Stimulated activated CD4-positive, alpha-beta T cell treated with anti-CD3 and anti-CD28 coated beads, Interleukin-12 subunit alpha, Interleukin-12 subunit beta, amount 100 ng/mL, for 4 hours (primary cell): Measurements from ENCODE around the gene SLC29A1.
A peak's percentile ranks its signal among the peaks of the same experiment; 100 is the strongest.
"Not testable (repeated sequence)": the region's sequence is repeated elsewhere in the genome, so short reads cannot be mapped to it uniquely, and the experiment has no call there.

Experiments used
- DNase-seq: peaks from one replicate; pipeline ENCODE4 v3.0.0-alpha.2; 2020

SLC29A1 gene

GRCh38 chr6:44223319-44224028 lies at the start of gene SLC29A1:
TSS of gene SLC29A1 (plus strand) at chr6:44223595. CDS start at chr6:44227314, 3,719 bp downstream.
- peak; percentile 88 for DNase-seq

- DNase-seq: no peak
Measured at GRCh38 chr6:44176130-44176761, 47.1 kb upstream of the SLC29A1 start.

- no peak for DNase-seq
Measured at GRCh38 chr6:44176762-44177509, 46.5 kb upstream of the SLC29A1 start.

- no peak for DNase-seq
Measured at GRCh38 chr6:44177691-44178423, 45.5 kb upstream of the SLC29A1 start.

GRCh38 chr6:44178424-44179071 lies 44.8 kb upstream of the SLC29A1 start:
- DNase-seq: no peak

GRCh38 chr6:44179072-44179536 lies 44.3 kb upstream of the SLC29A1 start:
- no peak for DNase-seq

- no peak for DNase-seq
Measured at GRCh38 chr6:44179648-44180047, 43.7 kb upstream of the SLC29A1 start.

GRCh38 chr6:44180406-44180805 lies 43.0 kb upstream of the SLC29A1 start:
- DNase-seq: no peak

- DNase-seq: no peak
Measured at GRCh38 chr6:44180886-44181285, 42.5 kb upstream of the SLC29A1 start.

- not testable (repeated sequence) for DNase-seq
Measured at GRCh38 chr6:44181784-44182183, 41.6 kb upstream of the SLC29A1 start.

GRCh38 chr6:44182911-44183390 lies 40.4 kb upstream of the SLC29A1 start:
- DNase-seq: no peak

GRCh38 chr6:44183783-44184182 lies 39.6 kb upstream of the SLC29A1 start:
- no peak for DNase-seq

- not testable (repeated sequence) for DNase-seq
Measured at GRCh38 chr6:44185356-44185755, 38.0 kb upstream of the SLC29A1 start.

GRCh38 chr6:44185953-44186634 lies 37.3 kb upstream of the SLC29A1 start:
- DNase-seq: no peak

- DNase-seq: no peak
Measured at GRCh38 chr6:44186635-44187025, 36.8 kb upstream of the SLC29A1 start.

- no peak for DNase-seq
Measured at GRCh38 chr6:44188819-44189218, 34.6 kb upstream of the SLC29A1 start.

GRCh38 chr6:44189257-44189656 lies 34.1 kb upstream of the SLC29A1 start:
- DNase-seq: no peak

GRCh38 chr6:44190715-44191114 lies 32.7 kb upstream of the SLC29A1 start:
- DNase-seq: no peak

GRCh38 chr6:44192428-44193041 lies 30.9 kb upstream of the SLC29A1 start:
- DNase-seq: no peak

- no peak for DNase-seq
Measured at GRCh38 chr6:44193307-44193910, 30.0 kb upstream of the SLC29A1 start.

- DNase-seq: no peak
Measured at GRCh38 chr6:44194326-44194725, 29.1 kb upstream of the SLC29A1 start.
